Measurements from ENCODE around the gene ZNF804B.

- TF ChIP-seq ZNF416 (tag by site-specific recombination; IDR thresholded peaks at IDR 0.05), result no peak
- no peak for TF ChIP-seq CTCF (tag by site-specific recombination; IDR thresholded peaks at IDR 0.05)
- no peak for TF ChIP-seq YY1 (tag by site-specific recombination; IDR thresholded peaks at IDR 0.05)
- no peak for TF ChIP-seq ZBTB10 (tag by site-specific recombination; IDR thresholded peaks at IDR 0.05)
Observed at GRCh38 chr7:88929719-88930118, 170.2 kb downstream of the ZNF804B start.

All from HEK293 (cell line).